ENCODE measurements around the gene RBP3.

GRCh38 chr10:47323636-47324296 is 24.4 kb upstream of the RBP3 start:
- TF ChIP-seq, protein P1, sequence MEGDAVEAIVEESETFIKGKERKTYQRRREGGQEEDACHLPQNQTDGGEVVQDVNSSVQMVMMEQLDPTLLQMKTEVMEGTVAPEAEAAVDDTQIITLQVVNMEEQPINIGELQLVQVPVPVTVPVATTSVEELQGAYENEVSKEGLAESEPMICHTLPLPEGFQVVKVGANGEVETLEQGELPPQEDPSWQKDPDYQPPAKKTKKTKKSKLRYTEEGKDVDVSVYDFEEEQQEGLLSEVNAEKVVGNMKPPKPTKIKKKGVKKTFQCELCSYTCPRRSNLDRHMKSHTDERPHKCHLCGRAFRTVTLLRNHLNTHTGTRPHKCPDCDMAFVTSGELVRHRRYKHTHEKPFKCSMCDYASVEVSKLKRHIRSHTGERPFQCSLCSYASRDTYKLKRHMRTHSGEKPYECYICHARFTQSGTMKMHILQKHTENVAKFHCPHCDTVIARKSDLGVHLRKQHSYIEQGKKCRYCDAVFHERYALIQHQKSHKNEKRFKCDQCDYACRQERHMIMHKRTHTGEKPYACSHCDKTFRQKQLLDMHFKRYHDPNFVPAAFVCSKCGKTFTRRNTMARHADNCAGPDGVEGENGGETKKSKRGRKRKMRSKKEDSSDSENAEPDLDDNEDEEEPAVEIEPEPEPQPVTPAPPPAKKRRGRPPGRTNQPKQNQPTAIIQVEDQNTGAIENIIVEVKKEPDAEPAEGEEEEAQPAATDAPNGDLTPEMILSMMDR (IDR thresholded peaks at IDR 0.05; ENCODE audit: poor library complexity), result no peak
- TF ChIP-seq EZH2phosphoT487 (IDR thresholded peaks at IDR 0.05; ENCODE audit: low read depth, severe bottlenecking, unreplicated experiment), result no peak

Measured in hepatocyte (in vitro differentiated cells).